HG02973 (cell line): Measurements from ENCODE around the gene ACP1.
"Not testable (repeated sequence)": the region's sequence is repeated elsewhere in the genome, so short reads cannot be mapped to it uniquely, and the experiment has no call there.

ENCODE experiments used
- ATAC-seq: cut with Tn5 transposase; IDR thresholded peaks from one replicate; pipeline ENCODE4 v1.9.1; 2021; ENCODE audit warnings: moderate library complexity; ENCODE audit not compliant: unreplicated experiment

The ACP1 gene

GRCh38 chr2:309148-309953 lies 44.6 kb downstream of the ACP1 start:
- no peak for ATAC-seq

GRCh38 chr2:309954-310510 lies 45.3 kb downstream of the ACP1 start:
- ATAC-seq = no peak

- no peak for ATAC-seq
These were observed 46.2 kb downstream of the ACP1 start for GRCh38 chr2:310994-311393.

GRCh38 chr2:313991-314390 lies 49.2 kb downstream of the ACP1 start:
- ATAC-seq = no peak

GRCh38 chr2:314561-315336 lies 50.0 kb downstream of the ACP1 start:
- no peak for ATAC-seq

GRCh38 chr2:315925-316324 lies 51.2 kb downstream of the ACP1 start:
- not testable (repeated sequence) for ATAC-seq

- no peak for ATAC-seq
These were observed 51.6 kb downstream of the ACP1 start for GRCh38 chr2:316381-316780.

GRCh38 chr2:317501-318424 lies 53.0 kb downstream of the ACP1 start:
- no peak for ATAC-seq

- no peak for ATAC-seq
These were observed 54.4 kb downstream of the ACP1 start for GRCh38 chr2:319059-319600.

GRCh38 chr2:320561-320960 lies 55.8 kb downstream of the ACP1 start:
- no peak for ATAC-seq

- no peak for ATAC-seq
These were observed 57.6 kb downstream of the ACP1 start for GRCh38 chr2:322326-322725.

GRCh38 chr2:323035-323434 lies 58.3 kb downstream of the ACP1 start:
- no peak for ATAC-seq
